HepG2 (cell line): ENCODE data around the gene ARMC3. TPM values are rescaled to one million over a fixed set of nuclear protein-coding genes. Genes with fewer than 3 reads are reported as not detected.

Experiments
- ATAC-seq: fragments of 200-7000 bp; cut with Tn5 transposase; 3 replicates; pipeline ENCODE4 v1.9.1; 2020; ENCODE audit warnings: mild to moderate bottlenecking, moderate library complexity
- BruUV-seq: library from RNA; stranded (reverse); fragments of 400-500 nt; replicated peaks from 2 replicates; lab custom pipeline; 2021; lab: Mats Ljungman, UMichigan
- CTCF ChIA-PET: fragments of 300-600 bp; formaldehyde crosslinking; extraction: SDS; loops from one replicate; lab custom pipeline; 2021; ENCODE audit warnings: low total read pairs, inconsistent platforms, low intra/inter-chr PET ratio; lab: Yijun Ruan, JAX
- POLR2A ChIA-PET: fragments of 350-600 bp; sonication (Branson Sonifier 250); formaldehyde crosslinking; loops from one replicate; lab custom pipeline; 2020; ENCODE audit warnings: antibody characterized with exemption, inconsistent platforms; lab: Yijun Ruan, JAX
- DNase-seq: peaks from one replicate; pipeline ENCODE4 v3.0.0-alpha.2; 2015; ENCODE audit warnings: low spot score
- FAIRE-seq: peaks from 3 replicates; lab custom pipeline; 2011; peaks lifted over from hg19 to GRCh38; lab: Jason Lieb, UNC
- H2AFZ ChIP-seq: one replicate; pipeline ENCODE4 v1.6.1; 2011; ENCODE audit warnings: low read length, inconsistent platforms
- H3K27ac ChIP-seq: fragments of 300-600 bp; 3 replicates; pipeline ENCODE4 v1.8.0; 2011; ENCODE audit warnings: mixed run types, mild to moderate bottlenecking, mixed read lengths, low read length, inconsistent platforms; ENCODE audit not compliant: insufficient read depth; ENCODE audit errors: extremely low read length
- H3K27me3 ChIP-seq, 2 experiments: fragments of 200-600 bp in 1 of 2; 2 replicates in 1 of 2; 3 replicates in 1 of 2; pipeline versions ENCODE4 v1.6.0 to v1.8.0; 2011; ENCODE audit warnings: low read length in 2 of 2, mild to moderate bottlenecking in 2 of 2, moderate library complexity in 2 of 2, inconsistent platforms in 1 of 2; ENCODE audit not compliant: insufficient read depth in 2 of 2, control insufficient read depth in 1 of 2
- H3K36me3 ChIP-seq, 2 experiments: fragments of 200-600 bp in 1 of 2; replicated peaks in 1 of 2; 2 replicates in 1 of 2; 3 replicates in 1 of 2; pipeline versions ENCODE4 v1.5.1 to v1.8.0; 2011; ENCODE audit warnings: low read length in 2 of 2, inconsistent platforms in 1 of 2; ENCODE audit not compliant: insufficient read depth in 2 of 2, control insufficient read depth in 1 of 2
- H3K4me1 ChIP-seq: 2 replicates; pipeline ENCODE4 v1.5.1; 2012; ENCODE audit warnings: low read length, inconsistent platforms; ENCODE audit not compliant: insufficient read depth
- H3K4me2 ChIP-seq: 2 replicates; pipeline ENCODE4 v1.6.0; 2011; ENCODE audit warnings: low read depth, low read length, inconsistent platforms
- H3K4me3 ChIP-seq, 3 experiments: fragments of 200-600 bp in 1 of 3; sonication (generic), shearing (Covaris generic) in 1 of 3; replicated peaks in 1 of 3; 2 replicates each; pipeline ENCODE4 v1.5.1; 2011 to 2016; ENCODE audit warnings: low read length in 3 of 3, inconsistent platforms in 2 of 3, low read depth in 2 of 3, mild to moderate bottlenecking in 2 of 3, control low read depth in 1 of 3, mixed read lengths in 1 of 3; ENCODE audit not compliant: insufficient read depth in 1 of 3
- H3K79me2 ChIP-seq: one replicate; pipeline ENCODE4 v1.6.1; 2011; ENCODE audit warnings: low read length, inconsistent platforms; ENCODE audit not compliant: insufficient read depth
- H3K9ac ChIP-seq: 2 replicates; pipeline ENCODE4 v1.6.0; 2011; ENCODE audit warnings: mild to moderate bottlenecking, low read depth, low read length, inconsistent platforms; ENCODE audit not compliant: insufficient read depth
- H3K9me3 ChIP-seq: 2 replicates; pipeline ENCODE4 v1.5.1; 2012; ENCODE audit warnings: mild to moderate bottlenecking, low read length
- H4K20me1 ChIP-seq: 2 replicates; pipeline ENCODE4 v1.6.0; 2011; ENCODE audit warnings: inconsistent platforms, mild to moderate bottlenecking, low read length, moderate library complexity; ENCODE audit not compliant: insufficient read depth
- HOMEZ ChIP-seq: IDR thresholded peaks from 2 replicates; pipeline ENCODE4 v1.6.1; 2016; ENCODE audit warnings: low read depth
- KLF16 ChIP-seq, 2 experiments: sonication (generic) in 1 of 2; formaldehyde crosslinking in 1 of 2; IDR thresholded peaks; 2 replicates each; pipeline versions ENCODE4 v1.6.1 to v1.8.0; 2016 to 2023; ENCODE audit warnings: missing genetic modification reagents in 2 of 2, missing compliant biosample characterization in 1 of 2
- KLF6 ChIP-seq: IDR thresholded peaks from 2 replicates; pipeline ENCODE4 v1.8.0; 2016; ENCODE audit warnings: missing biosample characterization, missing genetic modification reagents
- MLXIP ChIP-seq: sonication (generic); formaldehyde crosslinking; IDR thresholded peaks from 2 replicates; pipeline ENCODE4 v1.9.0; 2021; ENCODE audit warnings: missing genetic modification reagents, borderline replicate concordance
- POLR2AphosphoS5 ChIP-seq: IDR thresholded peaks from 2 replicates; pipeline ENCODE4 v1.6.1; 2012; ENCODE audit warnings: low read depth, low read length
- TBX2 ChIP-seq: sonication (generic); formaldehyde crosslinking; IDR thresholded peaks from 2 replicates; pipeline ENCODE4 v1.5.0; 2020; ENCODE audit warnings: missing genetic modification reagents, mild to moderate bottlenecking, borderline replicate concordance
- THAP9 ChIP-seq: sonication (generic); formaldehyde crosslinking; IDR thresholded peaks from 2 replicates; pipeline ENCODE4; 2020; ENCODE audit warnings: missing genetic modification reagents, mild to moderate bottlenecking, borderline replicate concordance
- ZNF256 ChIP-seq: sonication (generic); formaldehyde crosslinking; conservative IDR thresholded peaks from 2 replicates; pipeline ENCODE4 v1.4.0; 2020; ENCODE audit warnings: missing genetic modification reagents
- WGBS: methylation state at CpG from one replicate; pipeline ENCODE4 v1.1.6; 2017; ENCODE audit warnings: low lambda C conversion rate; 5-methylcytosine and 5-hydroxymethylcytosine counted together
- in situ Hi-C: cut with HindIII; loops from 2 replicates; pipeline ENCODE4 v1.10.0; 2017; ENCODE audit warnings: low pct_unique_long_range_greater_than_20kb; ENCODE audit not compliant: extremely low pct_ligation_motif_present
- intact Hi-C: fragments of 100-400 bp; cut with micrococcal nuclease; formaldehyde crosslinking; loops from one replicate; pipeline ENCODE4 v1.10.0; 2022; ENCODE audit not compliant: unreplicated experiment
- polyA plus RNA-seq, 8 experiments: library from polyadenylated mRNA; depleted of rRNA in 3 of 8; stranded (reverse) in 7 of 8; unstranded in 1 of 8; fragments of >200 nt; fragmentation: Illumina TruSeq in 4 of 8; extraction: Trizol in 4 of 8; gene quantifications; 2 replicates each; pipeline versions ENCODE4 v1.2.1 to v1.2.3, GENCODE V29; 2011 to 2016; ENCODE audit warnings: low read depth in 4 of 8, missing spikeins in 1 of 8, mixed read lengths in 1 of 8; ENCODE audit not compliant: insufficient read depth in 1 of 8
- total RNA-seq, 5 experiments: library from RNA; depleted of rRNA; stranded (reverse); fragments of >200 nt; fragmentation: Illumina TruSeq; extraction: Trizol; gene quantifications; 2 replicates each; pipeline ENCODE4 v1.2.3, GENCODE V29; 2016; ENCODE audit warnings: low read depth in 1 of 5

Gene ARMC3
- total and polyA plus RNA-seq, 2 of the 13 experiments (the other 11 are each of a cell fraction or from before 2014, with no cell fraction given), result not detected

GRCh38 chr10:22891797-22892196, 36.1 kb upstream of the ARMC3 start:
- H3K4me2 ChIP-seq, result no peak overlapping the region
- in situ Hi-C loops, result no loop called here
- ChIA-PET CTCF (no interaction called here), POLR2A (no interaction called here)
- intact Hi-C loops, result no loop called here
- no peaks in the 10 kb centered on the region for H3K79me2 ChIP-seq
- H3K9me3 ChIP-seq, result peaks cover 10% of the 10 kb centered on the region
- no peak overlapping the region for H2AFZ ChIP-seq
- ATAC-seq (no peak), FAIRE-seq (no peak), DNase-seq (no peak)
- H3K27me3 ChIP-seq, result no peaks in the 10 kb centered on the region
- 18% methylated on average over 2 of the region's 2 CpGs for WGBS
- no peaks in the 10 kb centered on the region for H4K20me1 ChIP-seq
- H3K36me3 ChIP-seq, result no peaks in the 10 kb centered on the region
- H3K27ac ChIP-seq, result no peak overlapping the region
- TF ChIP-seq MLXIP (CRISPR knock-in tag) (no peak), POLR2AphosphoS5 (no peak), KLF16 (CRISPR knock-in tag; IDR thresholded peaks at IDR 0.05) (no peak), TBX2 (no peak)
- no peak overlapping the region for H3K9ac ChIP-seq
- no peak overlapping the region for H3K4me3 ChIP-seq
- BruUV-seq, result no TSS peak
- no peaks in the 10 kb centered on the region for H3K4me1 ChIP-seq

- in situ Hi-C loops (no loop called here), intact Hi-C loops (no loop called here)
- H3K9ac ChIP-seq, result no peak overlapping the region
- WGBS, result 0% methylated on average over 1 of the region's 2 CpGs
- no peak for FAIRE-seq
- H2AFZ ChIP-seq, result no peak overlapping the region
- no peak for ATAC-seq
- H3K4me2 ChIP-seq, result no peak overlapping the region
- no peak for DNase-seq
- H3K79me2 ChIP-seq, result no peaks in the 10 kb centered on the region
- no peak overlapping the region for H3K4me3 ChIP-seq
- ChIA-PET CTCF (no interaction called here), POLR2A (no interaction called here)
- no peaks in the 10 kb centered on the region for H3K36me3 ChIP-seq
- no peaks in the 10 kb centered on the region for H3K27me3 ChIP-seq
- no TSS peak for BruUV-seq
- H3K9me3 ChIP-seq, result peaks cover 10% of the 10 kb centered on the region
- no peaks in the 10 kb centered on the region for H3K4me1 ChIP-seq
- H4K20me1 ChIP-seq, result no peaks in the 10 kb centered on the region
- H3K27ac ChIP-seq, result no peak overlapping the region
- no peak for TF ChIP-seq HOMEZ
- no peak for TF ChIP-seq THAP9 (CRISPR knock-in tag)
- no peak for TF ChIP-seq MLXIP (CRISPR knock-in tag)
- TF ChIP-seq ZNF256 (CRISPR knock-in tag), result no peak
- no peak for TF ChIP-seq KLF6 (CRISPR knock-in tag)
Observed at GRCh38 chr10:22893781-22894180, 34.1 kb upstream of the ARMC3 start.
